GM19372 (cell line): ENCODE measurements around the gene ACTR10.

ENCODE experiments used
- ATAC-seq: cut with Tn5 transposase; IDR thresholded peaks from one replicate; pipeline ENCODE4 v1.9.1; 2021; ENCODE audit warnings: mild to moderate bottlenecking, low read depth, moderate library complexity; ENCODE audit not compliant: unreplicated experiment

ACTR10 gene

DNA sequence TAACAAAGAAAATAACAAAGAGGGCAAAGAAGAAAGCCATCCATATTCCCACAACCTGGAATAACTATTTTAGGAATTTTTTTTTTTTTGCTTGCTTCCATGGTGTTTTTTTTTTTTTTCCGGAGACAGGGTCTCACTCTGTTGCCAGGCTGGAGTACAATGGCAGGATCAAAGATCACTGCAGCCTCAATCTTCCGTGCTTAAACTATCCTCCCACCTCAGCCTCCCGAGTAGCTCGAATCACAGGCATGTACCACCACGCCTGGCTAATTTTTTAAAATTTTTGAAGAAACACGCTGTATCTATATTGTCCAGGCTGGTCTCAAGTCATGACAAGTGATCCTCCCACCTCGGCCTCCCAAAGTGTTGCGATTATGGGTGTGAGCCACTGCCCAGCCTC, 78.2 kb downstream of the ACTR10 start:
- no peak for ATAC-seq

DNA sequence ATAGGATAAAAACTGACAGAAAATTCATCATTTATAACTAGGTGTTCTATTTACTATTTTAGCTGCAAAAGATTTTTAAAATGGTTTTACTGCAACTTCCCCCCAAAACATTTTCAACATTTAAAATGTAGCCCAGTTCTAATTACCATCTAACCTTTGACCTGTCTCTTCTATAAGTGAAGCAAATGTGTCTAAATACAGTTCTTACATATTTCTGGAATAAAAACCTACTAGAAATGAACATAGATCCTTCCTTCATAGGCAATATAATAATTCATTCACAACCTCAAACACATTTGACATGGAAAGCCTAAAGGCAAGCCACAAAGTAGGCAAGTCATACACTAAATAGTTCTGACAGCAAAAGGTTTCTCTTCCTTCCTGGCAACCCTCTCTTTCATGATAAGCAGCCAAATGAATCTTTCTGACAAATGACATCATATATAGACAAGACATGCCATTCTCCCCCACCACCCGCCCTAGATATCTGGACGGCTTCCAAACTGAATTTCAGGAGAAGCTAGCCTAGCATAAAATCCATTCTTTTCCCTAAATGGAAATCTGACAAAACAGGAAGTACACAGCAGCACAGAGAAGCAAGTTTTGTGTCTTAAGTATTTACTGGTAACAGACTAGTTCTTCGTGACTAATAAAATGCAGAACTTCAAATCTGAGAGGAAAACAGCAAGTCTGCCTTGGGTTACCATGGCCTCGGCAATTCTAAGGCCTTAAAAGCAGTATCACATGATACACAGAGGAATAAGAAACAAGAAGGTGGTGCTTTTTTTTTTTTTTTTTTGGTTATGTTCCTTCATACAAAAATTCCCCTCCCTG, 81.2 kb downstream of the ACTR10 start:
- ATAC-seq = no peak

DNA sequence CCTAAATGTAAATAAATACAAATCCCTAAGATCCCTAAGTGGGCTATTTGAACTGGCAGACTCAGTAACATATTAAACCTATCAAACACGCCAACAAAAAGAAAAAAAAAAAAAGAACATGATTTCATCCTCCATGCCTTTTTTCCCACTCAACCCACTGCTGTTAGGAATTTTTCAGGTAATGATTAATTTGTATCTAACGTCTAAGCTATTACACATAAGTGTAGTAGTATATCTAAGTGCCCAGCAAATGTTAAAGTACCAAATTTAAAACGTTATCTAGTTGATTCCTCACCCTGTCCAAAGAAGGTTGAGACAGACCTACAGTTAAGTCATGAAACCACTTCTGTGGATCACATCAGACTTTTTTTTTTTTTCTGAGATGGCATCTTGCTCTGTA, 82.0 kb downstream of the ACTR10 start:
- no peak for ATAC-seq

DNA sequence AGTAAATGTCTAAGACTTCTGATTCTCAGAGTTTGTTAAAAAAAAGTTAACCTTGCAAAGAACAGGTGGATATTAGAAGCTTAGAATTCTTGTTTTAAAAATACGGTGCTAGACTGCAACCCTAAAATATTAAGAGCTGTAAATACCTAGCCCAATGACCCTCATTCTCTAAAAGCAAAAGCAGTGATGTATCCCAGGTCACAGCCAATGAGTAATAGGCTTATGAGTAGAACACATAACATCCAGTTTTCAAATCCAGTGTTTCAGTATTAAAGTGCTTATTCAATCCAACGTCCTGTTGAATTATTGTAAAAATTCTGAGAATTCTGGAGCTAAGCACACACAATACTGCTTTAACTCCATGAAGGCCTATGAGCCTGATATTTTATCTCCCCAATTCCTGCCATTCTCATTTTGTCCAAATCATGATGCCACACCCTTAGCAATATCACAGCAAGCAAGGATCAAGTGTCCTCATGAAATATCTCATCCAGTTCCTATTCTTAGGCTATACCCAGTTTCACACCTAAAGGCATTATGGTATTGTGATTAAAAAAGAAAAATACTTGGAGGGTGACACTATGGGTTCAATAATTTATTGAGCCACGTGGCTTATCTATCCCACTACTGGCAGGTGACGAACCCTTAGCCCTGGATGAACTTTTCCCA, 83.1 kb downstream of the ACTR10 start:
- no peak for ATAC-seq

DNA sequence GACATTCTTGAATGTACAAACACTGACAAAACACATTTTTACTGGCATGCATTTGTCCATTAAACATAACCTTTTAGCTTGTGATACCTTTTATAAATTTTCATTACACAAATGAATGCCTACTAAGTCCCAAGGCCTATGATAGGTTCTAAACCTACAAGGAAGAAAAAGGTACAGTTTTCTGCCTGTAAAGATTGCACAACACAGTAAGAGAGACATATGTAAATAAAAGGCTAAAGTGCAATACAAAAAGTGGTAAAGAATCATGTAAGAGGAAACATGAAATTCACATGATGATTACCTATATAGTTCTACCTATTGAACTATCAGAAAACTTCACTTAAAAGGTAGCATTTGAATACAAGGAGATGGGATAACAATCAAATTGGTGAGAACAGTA, 83.8 kb downstream of the ACTR10 start:
- ATAC-seq = no peak

DNA sequence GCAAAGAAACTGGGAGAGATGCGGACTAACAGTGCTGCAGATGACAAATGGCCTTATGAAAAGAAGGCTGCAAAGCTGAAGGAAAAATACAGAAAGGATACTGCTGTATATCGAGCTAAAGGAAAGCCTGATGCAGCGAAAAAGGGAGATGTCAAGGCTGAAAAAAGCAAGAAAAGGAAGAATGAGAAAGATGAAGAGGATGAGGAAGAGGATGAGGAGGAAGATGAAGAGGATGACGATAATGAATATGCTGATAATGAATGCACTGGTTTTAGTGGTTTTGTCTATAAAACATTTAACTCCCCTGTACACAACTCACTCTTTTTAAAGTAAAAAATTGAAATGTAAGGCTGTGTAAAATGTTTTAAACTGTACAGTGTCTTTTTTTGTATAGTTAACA, 85.2 kb downstream of the ACTR10 start:
- no peak for ATAC-seq
